HFF-Myc (cell line): ENCODE data around the gene ZFHX3.

Experiments used
- DNase-seq: peaks from one replicate; pipeline ENCODE4 v3.0.0-alpha.2; 2011; ENCODE audit warnings: low read depth; ENCODE audit errors: extremely low read depth
- H3K4me3 ChIP-seq: replicated peaks from 2 replicates; pipeline ENCODE4 v1.5.1; 2011; ENCODE audit warnings: low read depth, mild to moderate bottlenecking, control low read depth, low read length
- TF ChIP-seq, protein P1 (sequence below): IDR thresholded peaks from 2 replicates; pipeline ENCODE4 v1.5.1; 2012; ENCODE audit warnings: mild to moderate bottlenecking, low read depth, low read length, control low read depth; ENCODE audit errors: missing control alignments

Gene ZFHX3

DNA sequence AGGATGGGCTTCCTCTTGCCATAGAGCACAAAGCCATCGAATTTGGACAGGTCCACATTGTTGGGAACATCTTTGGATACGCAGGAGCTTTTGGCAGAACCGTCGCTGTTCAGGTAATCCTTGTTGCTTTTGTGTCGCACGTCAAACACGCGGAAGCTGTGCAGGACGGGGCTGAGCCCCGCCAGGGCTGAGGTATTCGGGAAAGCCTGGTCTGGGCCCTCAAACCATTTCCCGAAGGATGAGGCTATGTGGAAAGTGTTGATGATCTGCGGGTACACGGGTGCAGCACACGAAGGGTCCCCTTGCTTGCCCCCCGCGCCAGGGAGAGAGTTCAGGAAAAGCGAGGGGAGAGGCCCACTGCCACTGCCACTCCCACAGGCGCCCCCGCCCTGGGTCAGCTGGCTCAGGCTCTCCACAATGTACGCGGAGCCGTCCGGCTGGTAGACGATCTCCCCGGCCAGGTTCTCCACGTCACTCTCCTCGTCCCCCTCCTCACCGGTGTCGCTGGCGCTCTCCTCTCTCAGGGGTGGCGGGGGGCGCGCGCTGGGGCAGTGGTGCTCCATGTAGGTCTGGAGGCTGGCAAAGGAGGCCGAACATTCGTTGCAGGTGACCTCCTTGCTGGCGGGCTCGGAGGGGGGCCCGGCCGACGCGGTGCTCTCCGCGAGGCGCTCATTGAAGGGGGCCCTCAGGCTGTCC lies 88.5 kb downstream of the ZFHX3 start:
- TF ChIP-seq, protein P1, sequence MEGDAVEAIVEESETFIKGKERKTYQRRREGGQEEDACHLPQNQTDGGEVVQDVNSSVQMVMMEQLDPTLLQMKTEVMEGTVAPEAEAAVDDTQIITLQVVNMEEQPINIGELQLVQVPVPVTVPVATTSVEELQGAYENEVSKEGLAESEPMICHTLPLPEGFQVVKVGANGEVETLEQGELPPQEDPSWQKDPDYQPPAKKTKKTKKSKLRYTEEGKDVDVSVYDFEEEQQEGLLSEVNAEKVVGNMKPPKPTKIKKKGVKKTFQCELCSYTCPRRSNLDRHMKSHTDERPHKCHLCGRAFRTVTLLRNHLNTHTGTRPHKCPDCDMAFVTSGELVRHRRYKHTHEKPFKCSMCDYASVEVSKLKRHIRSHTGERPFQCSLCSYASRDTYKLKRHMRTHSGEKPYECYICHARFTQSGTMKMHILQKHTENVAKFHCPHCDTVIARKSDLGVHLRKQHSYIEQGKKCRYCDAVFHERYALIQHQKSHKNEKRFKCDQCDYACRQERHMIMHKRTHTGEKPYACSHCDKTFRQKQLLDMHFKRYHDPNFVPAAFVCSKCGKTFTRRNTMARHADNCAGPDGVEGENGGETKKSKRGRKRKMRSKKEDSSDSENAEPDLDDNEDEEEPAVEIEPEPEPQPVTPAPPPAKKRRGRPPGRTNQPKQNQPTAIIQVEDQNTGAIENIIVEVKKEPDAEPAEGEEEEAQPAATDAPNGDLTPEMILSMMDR, result no peak
- no peak for DNase-seq
- H3K4me3 ChIP-seq, result no peak overlapping the region

DNA sequence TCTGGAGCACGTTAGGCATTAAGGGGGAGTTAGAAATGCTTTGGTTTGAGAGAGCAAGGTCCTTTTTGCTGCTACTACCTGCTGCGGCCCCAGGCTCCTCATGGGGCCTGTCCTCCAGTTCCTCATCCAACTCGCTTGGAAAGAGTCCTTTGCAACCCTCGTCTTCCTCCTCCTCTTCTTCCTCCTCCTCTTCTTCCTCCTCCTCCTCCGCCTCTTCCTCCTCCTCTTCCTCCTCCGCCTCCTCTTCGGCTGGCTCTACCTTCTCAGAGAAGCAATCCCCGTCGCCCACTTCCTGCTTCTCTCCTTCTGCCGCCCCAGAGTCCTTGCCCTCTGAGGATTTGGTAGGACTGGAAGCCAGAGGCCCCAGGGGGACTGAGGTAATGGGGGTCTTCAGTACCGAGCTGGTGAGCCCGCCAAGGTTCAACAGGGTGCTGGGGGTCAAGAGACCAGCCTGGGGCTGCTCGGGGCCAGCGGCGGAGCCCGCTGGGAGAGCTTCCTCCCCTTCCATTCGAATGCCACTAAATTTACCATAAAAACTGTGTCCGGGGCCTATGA lies 89.3 kb downstream of the ZFHX3 start:
- DNase-seq, result no peak
- TF ChIP-seq, protein P1, result no peak
- H3K4me3 ChIP-seq, result no peak overlapping the region

DNA sequence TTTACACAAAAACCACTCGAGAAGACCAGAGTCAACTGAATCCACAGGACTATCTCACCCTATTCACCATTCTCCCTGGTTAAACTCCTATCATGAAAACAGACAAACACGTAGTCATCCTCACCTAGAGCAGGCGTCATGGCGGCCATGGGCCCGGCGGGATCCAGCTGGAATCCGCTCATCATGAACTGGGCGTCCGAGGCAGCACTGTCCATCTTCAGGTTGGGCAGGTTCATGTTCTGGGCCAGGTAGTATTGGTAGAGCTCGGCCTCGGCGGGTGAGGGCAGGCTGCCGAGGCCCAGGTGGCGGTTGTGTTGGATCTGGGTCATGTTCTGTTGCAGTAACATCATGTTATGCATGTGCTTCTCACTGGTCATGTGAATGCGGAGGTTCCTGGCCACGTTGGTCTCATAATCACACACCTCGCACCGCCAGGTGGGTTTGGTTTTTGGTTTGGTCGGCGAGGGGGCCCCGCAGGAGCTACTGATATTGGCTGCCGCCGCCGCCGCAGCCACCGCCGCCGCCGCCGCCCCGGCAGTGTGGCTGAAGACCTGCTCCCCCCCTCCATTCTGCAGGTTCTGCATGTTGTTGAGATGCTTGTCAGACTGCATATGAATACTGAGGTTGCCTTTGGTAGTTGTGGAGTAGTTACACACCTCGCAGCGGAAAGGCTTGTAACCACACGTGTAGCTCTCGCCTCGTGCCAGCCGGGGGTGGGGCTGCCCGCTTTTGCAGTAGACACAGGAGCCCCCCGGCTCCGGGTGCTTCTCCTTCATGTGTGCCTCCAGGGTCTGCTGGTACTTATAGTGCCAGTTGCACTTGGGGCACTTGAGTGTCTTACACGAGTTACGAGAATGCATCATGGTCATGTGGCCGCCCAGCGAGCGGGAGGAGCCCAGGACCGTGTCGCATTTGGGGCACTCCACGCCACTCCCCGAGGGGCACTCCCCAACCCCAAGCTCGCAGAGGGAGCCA lies 90.3 kb downstream of the ZFHX3 start:
- H3K4me3 ChIP-seq, result no peak overlapping the region
- TF ChIP-seq, protein P1, result no peak
- no peak for DNase-seq

DNA sequence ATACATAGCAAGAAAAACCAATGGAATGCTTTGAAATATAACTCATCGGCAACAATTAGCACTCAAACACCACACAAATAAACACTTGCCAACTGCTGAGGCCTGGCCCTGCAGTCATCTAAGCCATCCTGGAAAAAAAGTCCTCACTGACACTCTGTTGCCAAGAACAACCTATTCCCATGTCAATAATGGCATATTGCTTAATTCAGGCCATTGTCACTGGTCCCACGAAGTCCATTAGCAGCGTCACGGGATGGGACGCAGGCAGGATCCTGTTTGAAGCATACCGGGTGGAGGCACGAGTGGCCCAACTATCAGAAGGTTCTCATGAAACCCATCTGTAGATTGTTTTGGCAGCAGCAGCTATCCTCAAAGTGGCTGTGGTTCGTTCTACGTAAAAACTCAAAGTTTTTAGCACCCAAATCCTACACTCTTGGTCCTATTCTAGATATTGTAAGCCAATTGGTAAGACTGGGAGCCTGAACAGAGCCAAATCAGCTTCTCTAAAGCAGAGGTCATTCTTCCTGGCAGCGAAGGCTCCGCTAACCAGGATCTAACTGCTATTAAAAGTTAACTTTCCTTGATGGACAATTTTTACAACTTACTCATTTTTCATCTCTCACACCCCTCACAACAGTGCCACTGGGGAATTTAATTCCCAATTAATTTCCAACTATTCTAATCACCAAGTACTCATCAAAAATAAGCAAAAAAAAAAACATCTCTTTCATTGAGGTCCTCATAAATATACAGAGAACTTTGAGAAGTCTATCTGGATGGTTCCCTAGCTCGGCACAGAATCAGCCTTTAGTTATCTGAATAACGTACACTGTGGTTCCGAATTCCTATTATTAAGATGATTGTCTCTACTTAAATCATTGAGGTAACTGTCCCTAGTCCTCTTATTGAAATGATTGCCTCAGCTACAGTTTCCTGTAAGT lies 91.5 kb downstream of the ZFHX3 start:
- no peak overlapping the region for H3K4me3 ChIP-seq
- TF ChIP-seq, protein P1, result no peak
- DNase-seq, result no peak

DNA sequence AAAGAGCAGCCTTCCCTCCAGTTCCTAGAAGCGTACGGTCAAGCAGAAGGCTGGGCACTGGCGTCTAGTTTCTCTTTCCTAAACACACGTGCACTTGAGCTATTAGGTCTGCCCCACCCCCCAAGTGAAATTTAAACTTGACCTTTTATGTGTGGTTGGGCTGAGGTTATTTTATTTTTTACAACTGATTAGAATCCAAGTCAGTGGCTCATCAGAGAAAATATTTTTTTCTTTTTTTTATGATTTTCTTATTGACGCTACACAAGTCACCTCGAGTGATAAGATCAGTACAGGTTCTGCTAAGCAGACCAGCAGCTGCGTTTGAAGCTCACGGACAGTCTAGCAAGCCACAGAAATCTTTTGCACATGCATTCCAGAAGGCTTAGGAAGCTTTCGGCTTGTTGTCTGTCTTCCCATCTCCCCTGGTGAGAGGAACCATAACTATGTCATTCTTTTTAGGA lies 95.1 kb downstream of the ZFHX3 start:
- H3K4me3 ChIP-seq, result no peak overlapping the region
- DNase-seq, result no peak
- TF ChIP-seq, protein P1, result no peak

DNA sequence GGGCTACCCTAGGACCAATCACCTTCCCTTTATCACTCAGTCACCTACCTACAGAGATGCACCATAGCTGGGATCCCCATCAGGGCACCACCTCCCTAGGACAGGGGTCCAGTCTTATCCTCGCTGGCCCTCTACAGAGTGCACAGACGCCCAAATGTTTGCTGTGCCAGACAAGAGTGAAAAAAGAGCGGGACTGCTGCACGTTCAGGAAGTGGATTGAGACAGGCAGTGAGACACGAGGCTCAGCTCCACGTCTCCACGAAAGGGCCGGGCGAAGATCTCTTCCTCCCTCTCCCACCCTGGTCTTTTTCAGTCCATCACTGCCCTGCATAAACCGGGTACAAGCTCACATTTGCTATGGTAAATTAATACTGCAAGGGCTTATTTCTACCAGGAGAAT lies 95.5 kb downstream of the ZFHX3 start:
- no peak overlapping the region for H3K4me3 ChIP-seq
- TF ChIP-seq, protein P1, result no peak

More for the DNA sequence above, 95.5 kb downstream of the ZFHX3 start:
- no peak for DNase-seq
